AG08395 (cell line): ENCODE measurements around the gene KLK6.
A peak's percentile ranks its signal among the peaks of the same experiment; 100 is the strongest.

Experiments used
- DNase-seq: peaks from one replicate; pipeline ENCODE4 v3.0.0; 2012; ENCODE audit warnings: mixed read lengths, low spot score

Gene KLK6

GRCh38 chr19:50952910-50953309 lies 16.5 kb downstream of the KLK6 start, which contains the start of gene KLK5:
Gene KLK5 (minus strand): TSS chr19:50953038. CDS start chr19:50952657, 381 bp downstream.
- DNase-seq: no peak

GRCh38 chr19:50949861-50950260 lies 19.5 kb downstream of the KLK6 start:
- no peak for DNase-seq

GRCh38 chr19:50947123-50947522 lies 22.3 kb downstream of the KLK6 start:
- no peak for DNase-seq

- no peak for DNase-seq
Measured at GRCh38 chr19:50944795-50945194, 24.6 kb downstream of the KLK6 start.

- DNase-seq: no peak
Measured at GRCh38 chr19:50943074-50943828, 26.1 kb downstream of the KLK6 start.

GRCh38 chr19:50939596-50939995 lies 29.8 kb downstream of the KLK6 start:
- no peak for DNase-seq

GRCh38 chr19:50933640-50934039 lies 35.8 kb downstream of the KLK6 start:
- DNase-seq: no peak

- no peak for DNase-seq
Measured at GRCh38 chr19:50932690-50933083, 36.7 kb downstream of the KLK6 start.

- DNase-seq: no peak
Measured at GRCh38 chr19:50932018-50932689, 37.2 kb downstream of the KLK6 start.

GRCh38 chr19:50931023-50931422 lies 38.4 kb downstream of the KLK6 start:
- no peak for DNase-seq

- no peak for DNase-seq
Measured at GRCh38 chr19:50928831-50929230, 40.6 kb downstream of the KLK6 start.

GRCh38 chr19:50926144-50926543 lies 43.2 kb downstream of the KLK6 start:
- no peak for DNase-seq

- no peak for DNase-seq
Measured at GRCh38 chr19:50925734-50926133, 43.7 kb downstream of the KLK6 start.

- no peak for DNase-seq
Measured at GRCh38 chr19:50924586-50924985, 44.8 kb downstream of the KLK6 start.

- peak; percentile 88 for DNase-seq
Measured at GRCh38 chr19:50922317-50922853, 47.0 kb downstream of the KLK6 start.

- DNase-seq: no peak
Measured at GRCh38 chr19:50921426-50922316, 47.7 kb downstream of the KLK6 start.

GRCh38 chr19:50916069-50916468 lies 53.3 kb downstream of the KLK6 start:
- DNase-seq: no peak

GRCh38 chr19:50912727-50913716 lies 56.4 kb downstream of the KLK6 start:
- DNase-seq: no peak

GRCh38 chr19:50912102-50912599 lies 57.2 kb downstream of the KLK6 start:
- no peak for DNase-seq

- DNase-seq: no peak
Measured at GRCh38 chr19:50911206-50912101, 57.9 kb downstream of the KLK6 start, which contains the start of gene KLK4. Gene KLK4 (minus strand): TSS chr19:50911395. CDS start chr19:50910738, 657 bp downstream.
